Transverse colon (tissue), 4 donors: ENCODE results near the gene SMYD3. TPM values are rescaled to one million over a fixed set of nuclear protein-coding genes. Genes with fewer than 3 reads are reported as not detected.

Source experiments
- DNase-seq: peaks from one replicate; pipeline ENCODE4 v3.0.0-alpha.2; 2019
- H3K27ac ChIP-seq, 4 donors: fragments of 200-600 bp; sonication (generic); 2 replicates each; pipeline ENCODE4 v1.5.1; 2016 to 2018; ENCODE audit warnings: inconsistent platforms in 4 of 4
- H3K27me3 ChIP-seq: fragments of 200-600 bp; sonication (generic); 2 replicates; pipeline ENCODE4 v1.5.1; 2017; ENCODE audit warnings: inconsistent platforms
- H3K36me3 ChIP-seq, 4 donors: fragments of 200-600 bp; sonication (generic); 2 replicates each; pipeline ENCODE4 v1.5.1; 2017 to 2019; ENCODE audit warnings: inconsistent platforms in 4 of 4
- H3K4me1 ChIP-seq, 4 donors: fragments of 200-600 bp; sonication (generic); 2 replicates each; pipeline ENCODE4 v1.5.1; 2017 to 2020; ENCODE audit warnings: inconsistent platforms in 4 of 4
- H3K4me3 ChIP-seq, 4 donors: fragments of 200-600 bp; sonication (generic); 1 replicate in 1 of 4; 2 replicates in 3 of 4; pipeline versions ENCODE4 v1.5.1 to v1.6.1; 2017 to 2019; ENCODE audit warnings: inconsistent platforms in 4 of 4
- H3K9me3 ChIP-seq, 2 donors: fragments of 200-600 bp; sonication (generic); 2 replicates each; pipeline ENCODE4 v1.5.1; 2017 to 2019; ENCODE audit warnings: inconsistent platforms in 2 of 2
- CTCF ChIP-seq, 5 experiments: fragments of 200-600 bp in 3 of 5; fragments of 450-650 bp in 2 of 5; sonication (generic) in 3 of 5; IDR thresholded peaks; 1 replicate in 2 of 5; 2 replicates in 3 of 5; pipeline ENCODE4 v1.5.1; 2016 to 2017; ENCODE audit warnings: antibody characterized with exemption in 5 of 5, inconsistent platforms in 3 of 5, mild to moderate bottlenecking in 2 of 5, moderate library complexity in 1 of 5
- EP300 ChIP-seq: sonication (generic); formaldehyde crosslinking; IDR thresholded peaks from one replicate; pipeline ENCODE4 v1.6.1; 2017; ENCODE audit warnings: antibody characterized with exemption, low read depth
- POLR2A ChIP-seq: fragments of 450-650 bp; IDR thresholded peaks from one replicate; pipeline ENCODE4 v1.6.1; 2016; ENCODE audit warnings: antibody characterized with exemption, mild to moderate bottlenecking, moderate library complexity
- POLR2AphosphoS5 ChIP-seq, 3 donors: sonication (generic); formaldehyde crosslinking; IDR thresholded peaks; one replicate each; pipeline ENCODE4 v1.6.1; 2016; ENCODE audit warnings: antibody characterized with exemption in 3 of 3
- WGBS, 2 donors: methylation state at CpG; one replicate each; pipeline ENCODE4 v1.1.5; 2018; ENCODE audit warnings: low coverage in 1 of 2; 5-methylcytosine and 5-hydroxymethylcytosine counted together
- in situ Hi-C, 4 donors: fragments of 200-750 bp; cut with MboI; loops; one replicate each; pipeline versions ENCODE4 v1.15.0 to v1.15.1; 2017; ENCODE audit warnings: low sequenced_read_pairs in 3 of 4, low pct_ligation_motif_present in 1 of 4, low pct_unique_long_range_greater_than_20kb in 1 of 4
- intact Hi-C: fragments of 100-400 bp; cut with DNase I; formaldehyde crosslinking; loops from one replicate; pipeline ENCODE4 v1.15.1; 2023; ENCODE audit warnings: low total_unique reads
- total RNA-seq, 4 donors: library from RNA; depleted of rRNA; stranded (reverse); fragments of >200 nt; gene quantifications; one replicate each; pipeline ENCODE4 v1.1.0, GENCODE V29; 2016

The SMYD3 gene
- total RNA-seq, 4 donors from 2014 or later = 10.5 to 31.3 (median 25.8) TPM

DNA sequence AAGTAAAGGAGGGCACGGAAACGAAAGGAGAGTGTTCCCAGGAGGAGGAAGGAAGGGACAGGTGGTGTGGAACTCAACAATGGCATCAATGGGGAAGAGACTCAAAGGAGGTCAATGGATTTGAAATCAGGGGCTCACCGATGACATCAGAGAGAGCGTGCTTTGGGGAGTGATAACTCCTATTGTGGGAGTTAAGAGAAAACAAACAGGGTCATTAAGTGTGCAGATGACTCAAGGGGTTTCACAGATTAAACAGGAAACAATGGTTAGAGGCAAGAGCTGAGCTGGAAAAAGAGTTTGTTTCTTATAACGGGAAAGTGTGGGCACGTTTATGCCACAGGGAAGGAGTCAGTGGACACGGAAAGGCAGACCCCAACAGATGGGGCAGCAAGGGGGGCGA, 629.1 kb downstream of the SMYD3 start:
- Histone ChIP-seq H3K36me3 (no peaks in the 10 kb centered on the region), H3K27me3 (no peaks in the 10 kb centered on the region), H3K4me3 (no peak overlapping the region), H3K4me1 (peaks cover 0 to 20% (median 5%) of the 10 kb centered on the region in 4 donors), H3K27ac (no peak overlapping the region), H3K9me3 (no peaks in the 10 kb centered on the region)
- DNase-seq = no peak
- TF ChIP-seq POLR2AphosphoS5 (IDR thresholded peaks at IDR 0.05) (no peak), EP300 (no peak), POLR2A (no peak), CTCF (IDR thresholded peaks at IDR 0.05) (no peak)
- 65 to 87% methylated on average over 8 of the region's 8 CpGs for WGBS, 2 donors
- in situ Hi-C loops (no loop called here), intact Hi-C loops (no loop called here)

GRCh38 chr1:245876586-245876985, 630.5 kb downstream of the SMYD3 start:
- Histone ChIP-seq H3K4me1 (peaks cover 0 to 20% (median 5%) of the 10 kb centered on the region in 4 donors), H3K27me3 (no peaks in the 10 kb centered on the region), H3K4me3 (no peak overlapping the region), H3K36me3 (no peaks in the 10 kb centered on the region), H3K27ac (no peak overlapping the region), H3K9me3 (no peaks in the 10 kb centered on the region)
- TF ChIP-seq POLR2A (no peak), POLR2AphosphoS5 (IDR thresholded peaks at IDR 0.05) (no peak)
- DNase-seq = no peak
- intact Hi-C loops (no loop called here), in situ Hi-C loops (no loop called here)
- WGBS, 2 donors = 83 to 92% methylated on average over 5 of the region's 5 CpGs

DNA sequence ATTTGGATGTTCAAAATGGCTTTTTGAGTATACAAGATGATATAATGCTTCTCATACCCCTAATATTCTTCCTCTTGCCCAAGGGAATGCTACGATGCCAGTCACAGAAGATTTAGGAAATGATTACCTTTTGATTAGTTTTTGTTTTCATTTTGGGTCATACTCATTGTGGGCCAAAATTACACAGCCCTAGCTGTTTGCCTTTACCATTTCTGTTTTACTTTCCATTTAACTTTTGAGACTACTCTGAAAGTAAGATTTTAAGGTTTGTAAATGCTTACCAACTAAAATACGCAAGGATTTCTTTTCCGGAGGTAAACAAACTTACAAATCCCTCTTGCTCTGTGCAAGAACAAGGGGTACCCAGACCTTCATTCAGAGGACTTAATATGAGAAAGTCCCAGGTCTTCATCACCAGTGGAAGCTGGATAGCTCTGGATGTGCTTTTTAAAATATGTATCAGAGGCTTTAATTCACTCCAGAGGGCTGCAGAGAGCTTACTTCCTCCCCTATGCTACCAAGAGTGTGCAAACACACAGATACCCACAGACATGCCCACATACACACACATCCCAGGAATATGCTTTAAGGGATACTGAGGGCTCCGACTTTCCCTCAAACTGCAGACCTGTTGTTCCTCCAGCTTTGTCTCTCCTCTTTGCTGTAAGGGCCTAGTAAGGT, 631.4 kb downstream of the SMYD3 start:
- Histone ChIP-seq H3K27ac (peak overlapping the region in 1 of 4 donors; percentile 4), H3K9me3 (no peaks in the 10 kb centered on the region), H3K36me3 (no peaks in the 10 kb centered on the region), H3K4me3 (no peak overlapping the region), H3K27me3 (no peaks in the 10 kb centered on the region), H3K4me1 (peaks cover 0 to 20% (median 5%) of the 10 kb centered on the region in 4 donors)
- TF ChIP-seq POLR2A (no peak), EP300 (no peak), CTCF (IDR thresholded peaks at IDR 0.05) (no peak), POLR2AphosphoS5 (IDR thresholded peaks at IDR 0.05) (no peak)
- 90 to 92% methylated on average over 2 to 4 of the region's 4 CpGs for WGBS, 2 donors
- intact Hi-C loops = no loop called here
- in situ Hi-C loops = no loop called here
- no peak for DNase-seq

DNA sequence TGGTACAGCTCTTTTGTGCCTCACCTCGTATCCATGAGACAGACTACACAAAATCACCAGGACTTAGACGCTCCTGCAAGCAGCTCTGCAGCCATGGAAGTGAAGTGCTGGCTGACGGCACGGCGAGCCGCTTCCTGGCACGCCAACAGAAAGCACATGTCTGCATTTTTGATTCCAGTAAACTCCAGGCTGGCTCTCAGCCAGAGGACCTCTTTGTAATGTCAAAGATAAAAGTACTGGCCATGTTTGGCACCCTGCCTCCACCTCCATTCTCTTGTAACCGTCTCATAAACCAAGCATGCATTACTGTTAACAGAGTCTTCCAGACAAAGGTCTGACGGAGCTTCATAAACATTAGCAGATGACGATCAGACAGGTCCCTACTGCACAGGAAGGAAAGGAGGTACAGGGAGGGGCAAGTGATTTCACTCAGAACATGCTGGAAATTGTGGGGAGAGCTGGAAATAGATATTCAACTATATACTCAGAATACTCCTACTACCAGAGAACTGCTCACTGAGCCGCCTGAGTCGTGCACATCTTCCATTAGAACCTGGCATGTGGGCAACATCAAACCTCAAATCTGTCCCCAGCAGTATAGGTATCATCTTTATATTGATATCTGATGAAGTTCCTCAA, 632.0 kb downstream of the SMYD3 start:
- Histone ChIP-seq H3K36me3 (no peaks in the 10 kb centered on the region), H3K27ac (peak overlapping the region in 2 of 4 donors; percentile 4 to 37), H3K27me3 (no peaks in the 10 kb centered on the region), H3K4me1 (peaks cover 0 to 20% (median 5%) of the 10 kb centered on the region in 4 donors), H3K4me3 (no peak overlapping the region), H3K9me3 (no peaks in the 10 kb centered on the region)
- intact Hi-C loops (no loop called here), in situ Hi-C loops (no loop called here)
- TF ChIP-seq POLR2A (no peak), POLR2AphosphoS5 (IDR thresholded peaks at IDR 0.05) (peak; percentile 66 to 87 (median 85)), EP300 (peak; percentile 74), CTCF (IDR thresholded peaks at IDR 0.05) (no peak)
- peak; percentile 63 for DNase-seq
- 41% methylated on average over 12 of the region's 12 CpGs; no CpG with 5 or more reads in 1 of the 2 donors for WGBS, 2 donors
